Dermis blood vessel endothelial cell (primary cell): ENCODE data around the gene ATXN1. TPM values are rescaled to one million over a fixed set of nuclear protein-coding genes. Genes with fewer than 3 reads are reported as not detected.

Experiments
- DNase-seq: peaks from one replicate; pipeline ENCODE4 v3.0.0; 2010
- total RNA-seq: library from RNA; depleted of rRNA; stranded (reverse); fragments of >200 nt; gene quantifications from 2 replicates; pipeline ENCODE4 v1.2.3, GENCODE V29; 2014

The ATXN1 gene
- total RNA-seq, 1 donor from 2014 or later, result 15.3 TPM

- DNase-seq, result no peak
Observed at GRCh38 chr6:16322666-16323312, 438.5 kb downstream of the ATXN1 start.

- DNase-seq, result no peak
Observed at GRCh38 chr6:16321826-16322225, 439.4 kb downstream of the ATXN1 start.

GRCh38 chr6:16321341-16321710, 439.9 kb downstream of the ATXN1 start:
- no peak for DNase-seq

- no peak for DNase-seq
Observed at GRCh38 chr6:16320533-16321340, 440.5 kb downstream of the ATXN1 start.

- DNase-seq, result peak; percentile 92
Observed at GRCh38 chr6:16319813-16320532, 441.3 kb downstream of the ATXN1 start.

GRCh38 chr6:16318953-16319720, 442.1 kb downstream of the ATXN1 start:
- no peak for DNase-seq

- peak; percentile 13 for DNase-seq
Observed at GRCh38 chr6:16318538-16318937, 442.7 kb downstream of the ATXN1 start.

- DNase-seq, result peak; percentile 51
Observed at GRCh38 chr6:16316741-16317251, 444.5 kb downstream of the ATXN1 start.

- no peak for DNase-seq
Observed at GRCh38 chr6:16314296-16314695, 447.0 kb downstream of the ATXN1 start.

- DNase-seq, result no peak
Observed at GRCh38 chr6:16313732-16314131, 447.5 kb downstream of the ATXN1 start.

GRCh38 chr6:16311763-16312162, 449.5 kb downstream of the ATXN1 start:
- no peak for DNase-seq

GRCh38 chr6:16306334-16306733, 454.9 kb downstream of the ATXN1 start:
- DNase-seq, result no peak

- DNase-seq, result no peak
Observed at GRCh38 chr6:16305788-16306187, 455.5 kb downstream of the ATXN1 start.

GRCh38 chr6:16305246-16305725, 456.0 kb downstream of the ATXN1 start:
- DNase-seq, result no peak

GRCh38 chr6:16302721-16303552, 458.3 kb downstream of the ATXN1 start:
- DNase-seq, result peak; percentile 51

GRCh38 chr6:16301511-16301910, 459.7 kb downstream of the ATXN1 start:
- no peak for DNase-seq

- DNase-seq, result no peak
Observed at GRCh38 chr6:16299861-16300260, 461.4 kb downstream of the ATXN1 start.

- no peak for DNase-seq
Observed at GRCh38 chr6:16296061-16296670, 465.1 kb downstream of the ATXN1 start.

- DNase-seq, result no peak
Observed at GRCh38 chr6:16295471-16295870, 465.8 kb downstream of the ATXN1 start.

- DNase-seq, result no peak
Observed at GRCh38 chr6:16295060-16295459, 466.2 kb downstream of the ATXN1 start.

GRCh38 chr6:16294371-16294770, 466.9 kb downstream of the ATXN1 start:
- no peak for DNase-seq
